NB4 (cell line): Measurements from ENCODE around the gene CASZ1.

ENCODE experiments used
- DNase-seq: peaks from one replicate; pipeline ENCODE4 v3.0.0; 2010; ENCODE audit warnings: low read depth
- H3K4me3 ChIP-seq: one replicate; pipeline ENCODE4 v1.5.1; 2011; ENCODE audit warnings: mild to moderate bottlenecking, low read depth, low read length, moderate library complexity
- CTCF ChIP-seq: IDR thresholded peaks from one replicate; pipeline ENCODE4 v1.5.1; 2012; ENCODE audit warnings: low read depth, low read length
- MYC ChIP-seq: IDR thresholded peaks from 2 replicates; pipeline ENCODE4 v1.6.1; 2011; ENCODE audit warnings: low read depth, low read length
- POLR2A ChIP-seq: IDR thresholded peaks from 2 replicates; pipeline ENCODE4 v1.6.1; 2011; ENCODE audit warnings: mild to moderate bottlenecking; ENCODE audit not compliant: insufficient read length; ENCODE audit errors: extremely low read depth
- TF ChIP-seq, protein P1 (sequence below): IDR thresholded peaks from 2 replicates; pipeline ENCODE4 v1.6.1; 2011; ENCODE audit warnings: low read depth, low read length

Gene CASZ1

DNA sequence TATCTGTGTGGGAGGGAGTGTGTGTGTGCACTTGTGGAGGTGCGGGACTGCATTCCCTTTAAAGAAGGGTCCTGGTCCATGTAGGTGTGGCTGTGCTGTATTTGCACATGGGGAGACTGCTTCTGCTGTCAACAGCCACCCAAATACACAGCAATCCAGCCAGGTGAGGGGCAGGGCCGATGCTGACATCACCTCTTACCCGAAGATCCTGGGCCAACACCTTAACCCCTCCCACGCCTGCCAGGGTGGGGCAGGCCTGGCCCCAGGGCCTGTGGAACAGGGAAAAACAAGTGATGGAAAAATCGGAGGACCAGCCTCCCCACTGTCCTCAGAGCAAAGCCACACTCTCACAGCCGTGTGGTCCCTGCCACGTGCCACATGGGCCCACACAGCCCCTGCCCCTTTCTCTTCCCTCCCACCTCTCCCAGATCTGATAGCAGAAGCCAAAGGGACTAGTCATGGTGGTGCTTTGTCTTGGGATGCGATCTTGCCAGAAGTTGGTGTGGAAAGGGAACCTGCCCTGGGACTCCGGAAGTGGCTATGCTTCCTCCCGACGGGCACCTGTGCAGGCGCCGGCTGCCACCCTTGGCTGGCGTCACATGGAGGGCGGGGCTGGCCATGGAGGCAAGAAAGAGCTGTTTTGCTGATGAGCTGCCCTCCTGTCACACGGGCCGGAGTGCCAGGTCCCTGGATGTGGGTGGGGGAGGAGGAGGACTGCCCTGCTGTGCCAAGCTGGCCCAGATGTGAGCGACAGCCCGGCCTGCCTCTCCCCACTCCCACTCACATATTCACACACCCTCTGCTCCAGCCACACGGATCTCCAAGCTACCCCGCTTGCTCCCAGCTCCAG lies 7.8 kb upstream of the CASZ1 start:
- no peak for TF ChIP-seq POLR2A
- TF ChIP-seq, protein P1, sequence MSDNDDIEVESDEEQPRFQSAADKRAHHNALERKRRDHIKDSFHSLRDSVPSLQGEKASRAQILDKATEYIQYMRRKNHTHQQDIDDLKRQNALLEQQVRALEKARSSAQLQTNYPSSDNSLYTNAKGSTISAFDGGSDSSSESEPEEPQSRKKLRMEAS, result no peak
- no peak for TF ChIP-seq MYC
- no peak for TF ChIP-seq CTCF
- H3K4me3 ChIP-seq, result no peak overlapping the region
- DNase-seq, result no peak

DNA sequence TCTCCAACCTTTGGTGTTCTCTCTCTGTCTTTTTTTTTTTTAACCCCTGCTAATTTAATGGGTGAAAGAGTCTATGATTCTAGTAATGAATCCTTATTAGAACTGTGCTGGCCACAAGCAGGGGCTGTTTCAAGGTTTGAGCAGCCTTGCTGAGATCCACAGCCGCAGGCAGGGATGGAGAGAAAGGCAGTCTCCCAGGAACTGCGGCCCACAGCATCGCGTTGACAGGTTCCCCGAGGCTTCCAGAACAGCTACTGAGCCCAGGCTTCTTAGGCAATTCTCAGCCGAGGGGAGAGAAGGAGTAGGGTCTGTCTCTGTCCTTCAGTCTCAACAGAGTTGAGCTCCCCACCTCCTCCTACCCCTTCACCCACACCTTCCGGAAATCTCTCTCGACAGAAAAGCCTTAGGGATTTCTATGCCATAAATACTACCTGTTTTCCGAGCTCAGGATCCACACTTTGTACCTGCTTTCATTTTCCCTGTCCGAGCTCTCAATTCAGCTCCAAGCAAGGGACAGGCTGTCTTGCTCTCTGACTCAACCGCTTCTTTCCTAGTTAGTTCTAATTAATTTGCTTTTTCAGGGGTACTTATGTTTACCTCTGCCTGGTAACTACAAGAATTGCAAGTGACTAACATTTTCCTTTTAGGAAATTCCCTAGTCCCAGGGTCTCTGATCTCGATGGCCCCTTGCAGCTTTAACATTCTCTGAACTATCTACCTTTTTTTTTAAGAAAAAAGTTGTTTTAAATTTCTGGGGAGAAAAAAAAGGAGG lies 6.7 kb upstream of the CASZ1 start:
- no peak overlapping the region for H3K4me3 ChIP-seq
- TF ChIP-seq CTCF, result no peak
- no peak for TF ChIP-seq POLR2A
- no peak for TF ChIP-seq MYC
- TF ChIP-seq, protein P1, result no peak
- no peak for DNase-seq

DNA sequence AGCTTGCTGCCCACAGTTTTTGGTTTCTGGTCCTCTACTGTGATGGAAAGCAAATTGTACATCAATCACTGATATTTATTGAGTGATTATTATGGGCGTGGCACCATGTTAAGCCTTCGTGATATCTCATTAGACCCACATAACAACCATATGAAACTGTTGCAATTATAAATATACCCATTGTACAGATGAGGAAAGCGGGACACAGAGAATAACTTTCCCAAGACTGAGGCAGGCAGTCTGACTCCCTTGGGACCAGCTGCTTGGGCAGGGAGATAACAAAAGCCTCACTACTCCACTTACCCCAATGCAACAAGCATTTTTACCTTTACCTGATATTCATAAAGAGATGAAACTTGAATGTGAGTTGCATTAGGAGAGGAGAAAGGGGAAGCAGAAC lies 4.3 kb upstream of the CASZ1 start:
- DNase-seq, result no peak
- TF ChIP-seq POLR2A (no peak), MYC (no peak), CTCF (no peak)
- TF ChIP-seq, protein P1, result no peak
- no peak overlapping the region for H3K4me3 ChIP-seq

GRCh38 chr1:10799726-10800125 lies 3.3 kb upstream of the CASZ1 start:
- TF ChIP-seq, protein P1, result no peak
- TF ChIP-seq POLR2A (no peak), CTCF (no peak), MYC (no peak)
- H3K4me3 ChIP-seq, result no peak overlapping the region
- DNase-seq, result no peak

- TF ChIP-seq, protein P1, result no peak
- TF ChIP-seq POLR2A (no peak), MYC (no peak), CTCF (no peak)
- peak; percentile 30 for DNase-seq
- peak overlapping the region; percentile 25 for H3K4me3 ChIP-seq
Observed at GRCh38 chr1:10795276-10796021, 997 bp downstream of the CASZ1 start.
